Psoas muscle (tissue), 8 donors: ENCODE data around the gene RTP5. TPM values are rescaled to one million over a fixed set of nuclear protein-coding genes. Genes with fewer than 3 reads are reported as not detected.
"Not testable (repeated sequence)": the region's sequence is repeated elsewhere in the genome, so short reads cannot be mapped to it uniquely, and the experiment has no call there.

ENCODE experiments used
- ATAC-seq, 4 donors: fragments of 200-7000 bp; cut with Tn5 transposase; one replicate each; pipeline ENCODE4 v1.9.1; 2020; ENCODE audit warnings: moderate library complexity in 3 of 4, mild to moderate bottlenecking in 2 of 4
- DNase-seq, 2 donors: peaks; one replicate each; pipeline ENCODE4 v3.0.0-alpha.2; 2020
- H3K27ac ChIP-seq: fragments of 200-600 bp; one replicate; pipeline ENCODE4 v1.8.0; 2022
- H3K27me3 ChIP-seq, 3 donors: fragments of 200-600 bp in 1 of 3; one replicate each; pipeline versions ENCODE4 v1.6.1 to v1.8.0; 2013 to 2022; ENCODE audit warnings: low read length in 2 of 3, mild to moderate bottlenecking in 2 of 3, moderate library complexity in 1 of 3; ENCODE audit not compliant: insufficient read depth in 3 of 3
- H3K36me3 ChIP-seq, 2 donors: fragments of 200-600 bp in 1 of 2; one replicate each; pipeline versions ENCODE4 v1.6.1 to v1.8.0; 2013 to 2022; ENCODE audit warnings: low read depth in 1 of 2, mild to moderate bottlenecking in 1 of 2, moderate library complexity in 1 of 2; ENCODE audit not compliant: insufficient read depth in 1 of 2
- H3K4me1 ChIP-seq: fragments of 200-600 bp; one replicate; pipeline ENCODE4 v1.8.0; 2022
- H3K4me3 ChIP-seq: fragments of 200-600 bp; one replicate; pipeline ENCODE4 v1.8.0; 2022; ENCODE audit warnings: mild to moderate bottlenecking
- H3K9me3 ChIP-seq: fragments of 200-600 bp; one replicate; pipeline ENCODE4 v1.8.0; 2022
- CTCF ChIP-seq: fragments of 200-600 bp; IDR thresholded peaks from one replicate; pipeline ENCODE4 v1.8.0; 2022; ENCODE audit warnings: antibody characterized with exemption
- WGBS, 3 donors: extraction: QIAGEN DNeasy Blood & Tissue Kit; methylation state at CpG; one replicate each; pipeline versions ENCODE4 v1.1.6 to v1.1.7; 2013; 5-methylcytosine and 5-hydroxymethylcytosine counted together
- intact Hi-C, 2 donors: fragments of 100-400 bp; cut with DNase I; formaldehyde crosslinking; loops; one replicate each; pipeline versions ENCODE4 v1.11.0 to v1.14.2; 2022
- polyA plus RNA-seq, 3 donors: library from polyadenylated mRNA; stranded (reverse); fragments of 200-250 nt; gene quantifications; one replicate each; pipeline ENCODE4 v1.2.3, GENCODE V29; 2013
- total RNA-seq, 4 donors: library from RNA; stranded (reverse); fragmentation: NEBNext Ultra II Directional in 2 of 4; extraction: Animal tissue kit (Norgen Biotek cat#: 25700) in 2 of 4; gene quantifications; one replicate each; pipeline versions ENCODE4 v1.2.1 to v1.2.4, GENCODE V29; 2021 to 2023
- donor health status: healthy with polysubstance abuse.
- donor health status: DM: no; HTN: no; CAD: no; lungs with moderate emphysema.
- donor health status: Bipolar disorder and iron deficiency.
- donor health status: healthy.
- donor health status: DM: yes; HTN: yes; CAD: no.
- donor health status: DM: no; HTN: no; CAD: no.
- donor health status: DM: no; HTN: no; CAD: no.
- donor health status: DM: yes; HTN: yes; CAD: no.

The RTP5 gene
- total and polyA plus RNA-seq, 7 donors = 0.01 TPM; not detected in 6

- H3K4me1 ChIP-seq = no peaks in the 10 kb centered on the region
- intact Hi-C loops = loop anchor here in 1 of 2 donors (2.0 kb wide), 1 partner anchor 21 kb away; no protein-coding TSS in a partner anchor
- no peaks in the 10 kb centered on the region for H3K36me3 ChIP-seq
- 73 to 77% (median 73%) methylated on average over 14 of the region's 14 CpGs for WGBS, 3 donors
- DNase-seq (no peak), ATAC-seq (no peak)
- no peaks in the 10 kb centered on the region for H3K9me3 ChIP-seq
- H3K27me3 ChIP-seq = peaks cover 0 to 7% (median 2%) of the 10 kb centered on the region in 3 donors
- H3K4me3 ChIP-seq = peak overlapping the region; percentile 15
- no peak overlapping the region for H3K27ac ChIP-seq
- no peak for TF ChIP-seq CTCF
Measured at GRCh38 chr2:241822264-241822623, 47.3 kb upstream of the RTP5 start.

DNA sequence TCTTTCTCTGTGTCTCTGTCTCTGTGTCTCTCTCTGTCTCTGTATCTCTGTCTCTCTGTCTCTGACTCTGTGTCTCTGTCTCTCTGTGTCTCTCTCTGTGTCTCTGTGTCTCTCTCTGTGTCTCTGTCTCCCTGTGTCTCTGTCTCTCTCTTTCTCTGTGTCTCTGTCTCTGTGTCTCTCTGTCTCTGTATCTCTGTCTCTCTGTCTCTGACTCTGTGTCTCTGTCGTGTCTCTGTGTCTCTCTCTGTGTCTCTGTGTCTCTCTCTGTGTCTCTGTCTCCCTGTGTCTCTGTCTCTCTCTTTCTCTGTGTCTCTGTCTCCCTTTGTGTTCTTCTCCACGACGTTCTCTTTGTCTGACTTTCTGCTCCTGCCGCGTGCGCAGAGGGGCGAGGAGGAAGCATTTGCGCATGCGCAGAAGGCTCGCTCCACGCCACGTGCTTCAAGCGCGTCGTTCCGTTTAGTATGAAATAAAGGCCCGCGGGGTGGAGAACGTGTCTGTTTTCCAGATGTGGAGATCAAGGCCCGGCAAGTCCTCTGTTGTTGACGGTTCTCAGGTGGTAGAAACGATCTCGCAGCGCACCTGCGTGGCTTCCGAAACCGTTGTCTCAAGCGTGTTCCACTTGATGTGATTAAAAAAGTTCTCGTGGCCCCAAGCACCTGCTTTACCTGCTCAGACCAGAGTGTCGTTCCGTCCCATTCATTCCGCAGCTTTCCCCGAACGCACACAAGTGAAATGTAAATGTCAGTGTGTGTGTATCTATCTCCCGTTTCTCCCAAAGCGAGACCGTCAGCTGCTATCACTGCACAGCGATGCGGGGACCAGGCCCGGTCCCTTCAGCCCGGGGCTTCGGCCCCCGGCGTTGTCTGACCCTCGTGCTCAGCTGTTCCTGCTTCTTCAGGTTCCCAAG lies 45.7 kb upstream of the RTP5 start:
- intact Hi-C loops = loop anchor here in 1 of 2 donors (2.0 kb wide), 1 partner anchor 19 kb away; no protein-coding TSS in a partner anchor
- ATAC-seq, H3K4me1 ChIP-seq, DNase-seq, H3K9me3 ChIP-seq, H3K27ac ChIP-seq, H3K27me3 ChIP-seq, H3K4me3 ChIP-seq, H3K36me3 ChIP-seq: not testable (repeated sequence)
- WGBS, 3 donors = 88 to 90% (median 90%) methylated on average over 45 of the region's 45 CpGs

DNA sequence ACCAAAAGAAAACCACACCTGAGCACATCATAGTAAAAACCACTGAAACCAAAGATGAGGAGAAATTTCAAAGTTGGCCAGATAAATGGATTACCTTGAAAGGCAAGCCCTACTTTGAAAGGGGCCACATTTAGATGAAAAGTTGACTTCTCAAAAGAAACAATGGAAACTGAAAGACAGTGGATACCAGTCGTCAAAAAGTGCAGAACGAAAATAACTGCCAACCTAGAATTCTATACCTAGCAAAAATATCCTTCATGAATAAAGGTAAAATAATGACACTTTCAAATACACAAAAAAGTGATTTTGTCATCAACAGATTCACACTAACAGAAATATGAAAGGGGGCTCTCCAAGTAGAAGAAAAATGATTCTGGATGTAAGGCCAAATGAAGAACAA lies 42.1 kb upstream of the RTP5 start:
- no peak overlapping the region for H3K27ac ChIP-seq
- no peak overlapping the region for H3K4me3 ChIP-seq
- H3K27me3 ChIP-seq = peaks cover 0 to 5% (median 2%) of the 10 kb centered on the region in 3 donors
- no peaks in the 10 kb centered on the region for H3K9me3 ChIP-seq
- TF ChIP-seq CTCF = no peak
- intact Hi-C loops = no loop called here
- 81 to 87% (median 86%) methylated on average over 2 of the region's 2 CpGs for WGBS, 3 donors
- no peaks in the 10 kb centered on the region for H3K4me1 ChIP-seq
- ATAC-seq (no peak), DNase-seq (no peak)
- no peaks in the 10 kb centered on the region for H3K36me3 ChIP-seq

- no peaks in the 10 kb centered on the region for H3K36me3 ChIP-seq
- peaks cover 0 to 11% (median 0%) of the 10 kb centered on the region in 3 donors for H3K27me3 ChIP-seq
- no peaks in the 10 kb centered on the region for H3K4me1 ChIP-seq
- no peak for DNase-seq
- intact Hi-C loops = no loop called here
- no peak overlapping the region for H3K4me3 ChIP-seq
- no peak overlapping the region for H3K27ac ChIP-seq
- ATAC-seq = no peak
- TF ChIP-seq CTCF = no peak
- 43 to 54% (median 46%) methylated on average over 13 of the region's 13 CpGs for WGBS, 3 donors
- no peaks in the 10 kb centered on the region for H3K9me3 ChIP-seq
Measured at GRCh38 chr2:241833101-241833663, 36.3 kb upstream of the RTP5 start.

GRCh38 chr2:241833756-241834526 lies 35.6 kb upstream of the RTP5 start:
- ATAC-seq, intact Hi-C loops, H3K4me1 ChIP-seq, DNase-seq, H3K36me3 ChIP-seq, H3K4me3 ChIP-seq, H3K9me3 ChIP-seq, H3K27ac ChIP-seq: not testable (repeated sequence)
- H3K27me3 ChIP-seq = peaks cover 0 to 11% (median 0%) of the 10 kb centered on the region in 3 donors
- WGBS, 3 donors = 73 to 84% (median 74%) methylated on average over 26 to 28 of the region's 28 CpGs
